SHP77 (cell line): ENCODE results near the gene MC5R.
"Not testable (repeated sequence)": the region's sequence is repeated elsewhere in the genome, so short reads cannot be mapped to it uniquely, and the experiment has no call there.

Experiments
- DNase-seq, 2 experiments: peaks; one replicate each; lab custom pipeline; 2025; lab: John Stamatoyannopoulos, UW

The MC5R gene

GRCh38 chr18:13849791-13850190 lies 25.8 kb downstream of the MC5R start:
- no peak for DNase-seq

DNA sequence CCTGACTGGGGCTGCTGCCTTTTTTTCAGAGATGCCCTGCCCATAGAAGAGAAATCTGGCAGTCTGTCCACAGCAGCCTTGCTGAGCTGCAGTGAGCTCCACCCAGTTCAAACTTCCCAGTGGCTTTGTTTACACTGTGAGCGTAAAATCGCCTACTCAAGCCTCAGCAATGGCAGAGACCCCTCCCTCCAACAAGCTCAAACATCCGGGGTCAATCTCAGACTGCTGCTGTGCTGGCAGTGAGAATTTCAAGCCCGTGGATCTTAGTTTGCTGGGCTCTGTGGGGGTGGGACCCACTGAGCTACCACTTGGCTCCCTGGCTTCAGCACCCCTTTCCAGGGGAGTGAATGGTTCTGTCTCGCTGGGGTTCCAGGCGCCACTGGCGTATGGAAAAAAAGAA lies 38.9 kb downstream of the MC5R start:
- DNase-seq: not testable (repeated sequence)

- DNase-seq: no peak
Observed at GRCh38 chr18:13868501-13869271, 44.7 kb downstream of the MC5R start.

GRCh38 chr18:13871701-13872100 lies 47.8 kb downstream of the MC5R start:
- DNase-seq: no peak

- DNase-seq: no peak
Observed at GRCh38 chr18:13872373-13872772, 48.4 kb downstream of the MC5R start.

GRCh38 chr18:13872932-13873331 lies 49.0 kb downstream of the MC5R start:
- DNase-seq: no peak

DNA sequence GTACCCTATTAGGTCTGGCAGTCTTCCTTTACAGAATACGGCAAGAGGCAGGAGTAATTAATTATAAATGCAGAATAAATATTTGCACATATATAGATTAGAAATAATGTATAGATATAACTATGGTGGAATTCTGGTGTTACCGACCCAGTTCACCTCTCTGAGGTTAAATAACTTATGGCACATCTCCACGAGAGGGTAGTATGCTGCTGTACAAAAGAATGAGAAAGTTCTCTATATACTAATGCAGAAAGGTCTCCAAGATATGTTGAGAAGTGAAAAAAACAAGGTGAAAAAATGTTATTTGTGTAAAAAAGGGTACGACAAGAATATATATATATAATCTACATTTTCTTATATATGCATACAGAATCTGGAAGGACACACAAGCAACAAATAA lies 50.6 kb downstream of the MC5R start:
- no peak for DNase-seq
